Measurements from ENCODE around the gene TMTC2.

Gene TMTC2

DNA sequence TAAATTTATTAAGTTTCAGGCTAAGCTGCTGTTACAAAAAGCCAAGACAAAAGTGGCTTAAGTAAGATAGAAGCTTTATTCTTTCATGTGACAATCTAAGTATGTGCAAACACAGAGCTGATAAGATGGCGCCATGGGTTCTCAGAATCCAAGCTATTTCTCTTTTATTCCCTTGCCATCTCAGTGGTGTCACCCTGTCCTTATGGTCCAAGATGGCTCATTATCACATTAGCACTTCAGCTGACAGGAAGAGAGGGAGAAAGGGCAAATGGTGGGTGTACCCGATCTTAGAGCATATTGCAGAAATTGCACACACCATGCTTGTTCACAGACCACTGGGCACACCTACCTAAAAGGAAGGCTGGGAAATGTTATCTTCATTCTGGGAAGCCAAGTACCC, 211.7 kb downstream of the TMTC2 start:
- no peak for FAIRE-seq

DNA sequence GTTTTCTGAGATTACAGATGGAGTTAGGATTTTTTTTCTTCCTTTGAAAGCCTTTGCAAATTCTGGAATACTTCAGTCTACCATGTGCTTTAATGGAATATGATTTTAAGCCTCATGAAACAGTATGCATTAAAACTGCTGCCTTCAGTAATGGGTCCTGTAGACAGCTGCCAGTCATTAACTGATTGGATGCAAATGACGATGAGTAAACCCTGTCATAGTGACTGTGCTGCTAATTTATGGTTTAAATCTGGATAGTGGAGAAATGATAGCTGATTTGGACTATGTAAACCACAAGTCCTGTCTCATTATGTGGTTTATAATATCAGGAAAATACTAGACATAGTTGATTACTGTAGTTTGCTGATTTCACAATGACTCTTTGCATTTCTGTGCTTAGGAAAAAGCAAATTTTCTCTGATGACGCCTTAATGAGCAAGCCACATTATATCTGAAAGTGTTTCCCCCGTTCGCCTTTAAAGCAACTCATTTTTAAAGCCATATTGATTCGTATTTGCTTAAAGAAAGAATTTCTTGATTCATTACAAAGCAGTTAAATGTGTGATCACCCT, 217.6 kb downstream of the TMTC2 start:
- FAIRE-seq: no peak

- FAIRE-seq: no peak
These were observed 223.7 kb downstream of the TMTC2 start for GRCh38 chr12:82910246-82910893.

DNA sequence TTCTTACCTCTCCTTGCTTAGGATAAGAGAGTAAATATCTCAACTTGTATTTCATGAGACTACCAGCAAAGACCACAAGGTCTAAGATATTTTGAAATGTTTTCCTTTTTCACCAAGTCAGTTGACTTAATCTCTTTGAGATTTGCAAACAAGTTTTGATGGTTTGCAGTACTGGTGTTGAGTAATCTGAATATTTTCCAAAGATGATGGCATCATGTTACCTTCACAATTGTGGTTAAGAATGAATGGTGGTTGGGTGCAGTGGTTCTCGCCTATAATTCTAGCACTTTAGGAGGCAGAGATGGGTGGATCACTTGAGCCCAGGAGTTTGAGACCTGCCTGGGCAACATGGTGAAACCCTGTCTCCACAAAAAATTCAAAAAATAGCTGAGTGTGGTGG, 225.7 kb downstream of the TMTC2 start:
- no peak for FAIRE-seq

DNA sequence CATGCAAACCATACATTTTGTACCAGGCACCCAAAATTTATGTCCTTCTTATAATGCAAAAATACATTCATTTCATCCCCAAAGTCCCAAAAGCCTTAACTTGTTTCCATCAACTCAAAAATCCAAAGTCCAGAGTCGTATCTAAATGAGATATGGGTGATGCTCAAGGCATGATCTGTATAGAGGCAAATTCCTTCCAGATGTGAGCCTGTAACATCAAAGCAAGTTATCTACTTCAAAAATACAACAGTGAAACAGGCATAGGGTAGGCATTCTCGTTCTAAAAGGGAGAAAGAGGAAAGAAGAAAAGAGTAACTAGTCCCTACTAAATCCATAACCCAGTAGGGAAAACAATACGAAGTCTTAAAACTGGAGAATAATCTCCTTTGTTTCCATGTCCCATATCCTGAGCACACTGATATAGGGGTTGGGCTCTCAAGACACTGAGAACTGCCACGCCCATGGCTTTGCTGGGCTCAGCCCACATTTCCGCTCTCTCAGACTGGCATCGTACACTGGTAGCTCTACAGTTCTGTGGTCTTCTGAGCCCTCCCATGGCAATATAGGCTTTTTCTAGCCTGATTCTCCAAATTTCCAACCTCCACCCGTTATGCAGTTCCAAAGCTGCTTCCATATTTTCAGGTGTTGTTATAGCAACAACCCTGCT, 232.8 kb downstream of the TMTC2 start:
- no peak for FAIRE-seq

- no peak for FAIRE-seq
These were observed 237.2 kb downstream of the TMTC2 start for GRCh38 chr12:82923935-82924334.

DNA sequence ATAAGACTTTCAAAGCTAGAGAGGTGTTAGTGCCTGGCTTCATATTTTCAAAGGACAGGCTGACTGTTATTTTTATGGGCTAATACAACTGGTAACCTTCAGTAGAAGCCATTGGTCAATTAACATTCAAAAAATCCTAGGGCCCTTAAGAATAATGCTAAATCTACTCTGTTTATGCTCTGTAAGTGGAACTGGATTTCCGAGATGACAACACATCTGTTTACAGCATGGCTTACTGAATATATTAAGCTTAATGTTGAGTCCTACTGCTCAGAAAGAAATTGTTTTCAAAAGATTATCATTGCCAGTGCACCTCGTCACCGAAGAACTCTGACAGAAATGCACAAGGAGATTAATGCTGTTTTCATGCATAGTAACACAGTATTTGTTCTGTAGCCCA, 239.9 kb downstream of the TMTC2 start:
- FAIRE-seq: no peak

DNA sequence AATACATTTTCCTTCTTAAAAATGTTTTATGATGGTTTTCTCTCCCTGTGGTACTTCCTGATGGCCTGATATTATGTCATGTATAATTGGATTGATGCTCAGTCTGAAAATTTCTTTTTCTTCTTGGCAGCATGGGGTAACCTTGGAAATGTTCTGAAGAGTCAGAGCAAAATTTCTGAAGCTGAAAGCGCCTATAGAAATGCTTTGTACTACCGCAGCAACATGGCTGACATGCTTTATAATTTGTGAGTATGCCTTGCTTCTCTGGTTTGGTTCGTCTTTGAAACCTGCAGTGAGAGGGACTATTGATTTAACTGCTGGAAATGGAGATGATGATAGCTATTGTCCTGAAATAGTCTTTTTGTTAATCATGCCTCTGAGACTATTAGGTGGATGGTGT, 243.6 kb downstream of the TMTC2 start:
- FAIRE-seq: no peak

GRCh38 chr12:82931349-82932116, 244.8 kb downstream of the TMTC2 start:
- no peak for FAIRE-seq

- no peak for FAIRE-seq
These were observed 250.4 kb downstream of the TMTC2 start for GRCh38 chr12:82937151-82937550.

GRCh38 chr12:82942521-82942920, 255.8 kb downstream of the TMTC2 start:
- FAIRE-seq: peak; percentile 30

- FAIRE-seq: no peak
These were observed 256.3 kb downstream of the TMTC2 start for GRCh38 chr12:82942991-82943401.

DNA sequence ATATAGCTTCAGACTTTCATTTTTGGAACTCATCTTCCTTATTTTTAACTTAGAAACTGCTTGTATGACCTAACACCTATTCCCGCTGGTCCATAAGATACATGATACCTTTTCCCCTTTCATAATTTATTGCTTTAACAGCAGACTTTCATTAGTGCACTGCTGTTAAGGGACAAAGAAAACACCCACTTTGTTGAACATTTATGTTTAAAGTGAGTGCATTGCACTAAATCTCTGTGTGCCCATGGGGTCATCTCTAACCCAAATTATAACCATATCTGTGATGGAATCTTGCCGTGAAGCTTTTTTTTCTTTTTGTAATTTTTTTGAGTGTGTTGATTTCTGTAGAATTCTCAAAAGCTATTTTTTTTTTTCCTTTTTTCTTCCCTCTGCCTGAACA, 261.8 kb downstream of the TMTC2 start:
- FAIRE-seq: no peak

- FAIRE-seq: peak; percentile 41
These were observed 263.6 kb downstream of the TMTC2 start for GRCh38 chr12:82950356-82950755.

DNA sequence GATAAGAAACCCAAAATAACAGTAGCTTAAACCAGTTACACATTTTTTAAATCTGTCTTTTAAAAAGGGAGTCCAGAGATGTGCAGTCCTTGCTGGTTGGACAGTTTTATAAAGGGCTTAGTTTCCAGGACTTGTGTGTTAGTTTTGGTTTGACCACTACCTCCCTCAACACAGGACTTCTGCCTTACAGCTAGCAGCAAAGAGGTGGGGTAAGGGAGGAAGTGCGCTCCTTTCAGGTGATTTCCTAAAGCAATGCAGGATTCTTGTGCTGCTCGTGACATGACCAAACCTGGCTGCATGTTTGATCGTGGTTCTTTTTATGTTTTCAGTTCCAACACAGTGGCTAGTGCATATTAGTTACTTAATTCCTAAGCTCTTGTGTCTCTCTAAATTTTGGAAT, 266.2 kb downstream of the TMTC2 start:
- no peak for FAIRE-seq

DNA sequence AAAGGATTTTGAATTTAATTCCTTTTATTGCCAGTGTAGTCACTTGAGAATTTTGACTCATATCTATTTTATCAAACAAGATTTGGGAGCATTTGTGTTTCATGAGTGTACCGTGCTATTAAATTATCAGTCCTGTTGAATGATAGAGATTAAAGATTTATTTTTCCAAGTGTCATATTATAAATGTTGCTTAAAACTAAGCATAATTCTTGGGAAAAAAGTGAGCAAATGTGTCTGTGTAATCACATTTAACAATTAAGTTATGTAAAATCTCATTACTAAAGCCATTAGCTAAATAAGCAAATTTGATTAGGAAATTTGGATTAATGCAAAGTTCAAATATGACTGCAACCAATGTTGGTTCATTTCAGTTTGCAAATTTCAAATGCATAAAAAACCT, 266.7 kb downstream of the TMTC2 start:
- peak; percentile 38 for FAIRE-seq

- FAIRE-seq: no peak
These were observed 267.4 kb downstream of the TMTC2 start for GRCh38 chr12:82954064-82954463.

- FAIRE-seq: no peak
These were observed 267.9 kb downstream of the TMTC2 start for GRCh38 chr12:82954572-82954971.

GRCh38 chr12:82955043-82955442, 268.3 kb downstream of the TMTC2 start:
- FAIRE-seq: no peak

- no peak for FAIRE-seq
These were observed 272.3 kb downstream of the TMTC2 start for GRCh38 chr12:82958966-82959365.

DNA sequence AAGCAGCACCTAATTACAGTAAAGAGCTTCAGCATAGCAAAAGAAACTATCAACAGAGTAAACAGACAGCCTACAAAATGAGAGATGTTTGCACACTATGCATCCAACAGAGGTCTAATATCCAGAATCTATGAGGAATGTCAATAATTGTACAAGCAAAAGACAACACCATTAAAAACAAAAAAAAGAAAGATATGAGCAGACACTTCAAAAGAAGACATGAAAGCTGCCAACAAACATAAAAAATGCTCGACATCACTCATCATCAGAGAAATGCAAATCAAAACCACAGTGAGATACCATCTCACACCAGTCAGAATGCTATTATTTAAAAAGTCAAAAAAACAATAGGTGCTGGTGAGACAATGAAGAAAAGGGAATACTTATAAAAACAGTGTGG, 273.1 kb downstream of the TMTC2 start:
- FAIRE-seq: no peak

GRCh38 chr12:82961835-82962234, 275.1 kb downstream of the TMTC2 start:
- no peak for FAIRE-seq

DNA sequence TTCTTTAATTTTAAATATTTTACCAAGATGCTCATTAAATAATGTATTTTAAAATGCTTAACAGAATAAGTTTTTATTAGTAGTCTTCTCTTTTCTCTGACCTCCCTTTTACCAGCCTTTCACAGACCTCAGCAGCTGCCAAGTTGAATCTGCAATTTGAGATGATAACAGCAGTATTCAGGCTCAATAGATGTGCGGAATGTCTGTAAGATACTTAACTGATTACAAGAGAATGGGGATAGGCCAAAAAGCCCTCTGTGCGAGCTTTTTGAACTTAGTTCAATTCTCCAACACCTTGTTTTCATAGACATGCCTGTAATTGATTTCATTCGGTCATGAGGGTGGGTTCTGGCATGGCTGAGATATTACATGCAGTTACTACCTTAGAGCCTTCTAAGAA, 277.2 kb downstream of the TMTC2 start:
- FAIRE-seq: no peak

DNA sequence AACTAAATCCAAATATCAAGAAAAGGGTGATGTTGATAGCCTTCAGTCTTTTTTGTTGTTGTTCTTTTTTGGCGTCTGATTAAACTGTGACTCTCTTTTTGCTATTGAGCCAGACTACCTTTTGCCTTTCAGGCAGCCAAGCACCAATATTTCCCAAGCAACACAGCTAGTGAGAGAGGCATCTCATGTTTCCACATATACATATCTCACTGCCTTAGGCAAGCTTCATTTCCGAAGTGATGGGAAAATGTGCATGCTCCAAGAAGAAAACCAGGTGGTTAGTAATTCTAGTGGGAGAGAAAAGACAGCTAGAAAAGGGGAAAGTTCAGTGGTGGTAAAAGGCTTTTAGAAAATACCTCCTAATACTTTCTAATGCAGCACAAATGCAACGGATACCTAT, 277.7 kb downstream of the TMTC2 start:
- no peak for FAIRE-seq
